ENCODE data around the gene MSI2. TPM values are rescaled to one million over a fixed set of nuclear protein-coding genes. Genes with fewer than 3 reads are reported as not detected.
A peak's percentile ranks its signal among the peaks of the same experiment; 100 is the strongest.

Gene MSI2
- total and polyA plus RNA-seq, 4 donors = 9.4 to 64.0 (median 30.4) TPM

GRCh38 chr17:57456622-57457021, 200.3 kb downstream of the MSI2 start:
- 76 to 78% methylated on average over 3 of the region's 3 CpGs for WGBS, 2 donors
- H3K27ac ChIP-seq (ENCODE audit: low read depth in 1 of 2, low read length in 1 of 2) = no peak overlapping the region
- no peak for TF ChIP-seq CTCF (IDR thresholded peaks at IDR 0.05; ENCODE audit: control extremely low read depth, extremely low read depth)
- ATAC-seq (ENCODE audit: insufficient read depth, low FRiP score) (no peak), DNase-seq (peak; percentile 72 to 96 (median 94))
- H3K9ac ChIP-seq (ENCODE audit: insufficient read depth in 1 of 2, low read length in 2 of 2) = no peak overlapping the region
- H3K36me3 ChIP-seq (ENCODE audit: control insufficient read depth in 4 of 4, insufficient read depth in 4 of 4, low read length in 4 of 4) = peaks cover 0 to 1% (median 0%) of the 10 kb centered on the region in 4 donors
- peaks cover 0 to 2% (median 0%) of the 10 kb centered on the region in 4 donors for H3K9me3 ChIP-seq (ENCODE audit: control insufficient read depth in 4 of 4, insufficient read depth in 3 of 4, low read length in 3 of 4)
- no peak overlapping the region for H3K4me3 ChIP-seq
- peaks cover 4 to 27% (median 12%) of the 10 kb centered on the region in 5 donors for H3K4me1 ChIP-seq (ENCODE audit: control insufficient read depth in 5 of 5, insufficient read depth in 5 of 5, low read length in 5 of 5)
- H3K27me3 ChIP-seq (ENCODE audit: control insufficient read depth in 3 of 3, insufficient read depth in 3 of 3, low read length in 2 of 3) = no peaks in the 10 kb centered on the region

- WGBS, 2 donors = 80 to 89% methylated on average over 2 of the region's 2 CpGs
- Histone ChIP-seq H3K27ac (ENCODE audit: low read depth in 1 of 2, low read length in 1 of 2) (no peak overlapping the region), H3K4me1 (ENCODE audit: control insufficient read depth in 5 of 5, insufficient read depth in 5 of 5, low read length in 5 of 5) (peaks cover 4 to 27% (median 12%) of the 10 kb centered on the region in 5 donors), H3K4me3 (no peak overlapping the region), H3K36me3 (ENCODE audit: control insufficient read depth in 4 of 4, insufficient read depth in 4 of 4, low read length in 4 of 4) (peaks cover 0 to 1% (median 0%) of the 10 kb centered on the region in 4 donors), H3K27me3 (ENCODE audit: control insufficient read depth in 3 of 3, insufficient read depth in 3 of 3, low read length in 2 of 3) (no peaks in the 10 kb centered on the region), H3K9ac (ENCODE audit: insufficient read depth in 1 of 2, low read length in 2 of 2) (no peak overlapping the region), H3K9me3 (ENCODE audit: control insufficient read depth in 4 of 4, insufficient read depth in 3 of 4, low read length in 3 of 4) (peaks cover 0 to 2% (median 0%) of the 10 kb centered on the region in 4 donors)
- no peak for ATAC-seq (ENCODE audit: insufficient read depth, low FRiP score)
- no peak for TF ChIP-seq CTCF (IDR thresholded peaks at IDR 0.05; ENCODE audit: control extremely low read depth, extremely low read depth)
- no peak for DNase-seq
Observed at GRCh38 chr17:57457188-57457587, 200.9 kb downstream of the MSI2 start.

GRCh38 chr17:57458718-57459285, 202.5 kb downstream of the MSI2 start:
- DNase-seq = no peak
- Histone ChIP-seq H3K9ac (ENCODE audit: insufficient read depth in 1 of 2, low read length in 2 of 2) (no peak overlapping the region), H3K9me3 (ENCODE audit: control insufficient read depth in 4 of 4, insufficient read depth in 3 of 4, low read length in 3 of 4) (peaks cover 0 to 2% (median 0%) of the 10 kb centered on the region in 4 donors), H3K27ac (ENCODE audit: low read depth in 1 of 2, low read length in 1 of 2) (no peak overlapping the region), H3K27me3 (ENCODE audit: control insufficient read depth in 3 of 3, insufficient read depth in 3 of 3, low read length in 2 of 3) (no peaks in the 10 kb centered on the region), H3K4me3 (no peak overlapping the region), H3K36me3 (ENCODE audit: control insufficient read depth in 4 of 4, insufficient read depth in 4 of 4, low read length in 4 of 4) (peaks cover 0 to 1% (median 0%) of the 10 kb centered on the region in 4 donors), H3K4me1 (ENCODE audit: control insufficient read depth in 5 of 5, insufficient read depth in 5 of 5, low read length in 5 of 5) (peaks cover 8 to 33% (median 12%) of the 10 kb centered on the region in 5 donors)
- ATAC-seq (ENCODE audit: insufficient read depth, low FRiP score) = no peak
- TF ChIP-seq CTCF (IDR thresholded peaks at IDR 0.05; ENCODE audit: control extremely low read depth, extremely low read depth) = no peak
- WGBS, 2 donors = 95 to 98% methylated on average over 9 of the region's 9 CpGs
